ENCODE results near the gene PET117. TPM values are rescaled to one million over a fixed set of nuclear protein-coding genes. Genes with fewer than 3 reads are reported as not detected.
"Not testable (repeated sequence)": the region's sequence is repeated elsewhere in the genome, so short reads cannot be mapped to it uniquely, and the experiment has no call there.

Gene PET117
- total RNA-seq, 4 donors from 2014 or later, result 2.8 to 17.7 (median 11.2) TPM

DNA sequence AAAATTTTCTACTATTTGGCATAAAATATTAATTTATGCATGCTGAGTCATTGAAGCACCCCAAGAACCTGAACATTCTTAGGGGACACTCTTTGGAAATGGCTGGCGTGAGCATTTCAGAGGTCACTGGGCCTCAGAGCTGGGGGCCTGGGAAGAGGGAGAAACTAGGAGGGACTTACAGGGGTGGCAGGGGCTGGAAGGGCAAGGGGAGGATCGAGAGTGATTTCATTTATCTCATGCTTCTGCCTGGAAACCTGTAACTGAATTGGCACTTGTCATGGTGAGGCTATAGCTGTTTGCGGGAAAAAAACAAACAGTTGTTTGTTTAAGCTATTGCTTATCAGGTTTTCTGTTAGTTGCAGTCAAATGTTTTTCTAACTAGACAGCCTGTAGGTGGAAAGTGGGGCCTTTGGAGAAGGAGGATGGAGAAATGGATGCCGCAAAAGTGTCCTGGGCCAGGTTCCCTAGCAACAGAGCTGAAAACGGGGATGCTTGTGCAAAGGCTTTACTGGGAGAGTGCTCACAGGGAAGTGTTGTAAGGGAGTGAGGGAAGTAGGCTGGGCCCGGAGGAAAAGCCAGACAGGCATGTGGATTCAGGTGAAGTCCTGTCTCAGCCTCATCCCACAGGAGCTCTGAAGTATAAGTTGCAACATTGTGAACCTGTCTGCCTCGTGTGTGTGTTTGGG, 36.4 kb upstream of the PET117 start:
- WGBS, 2 donors (ENCODE audit: low coverage in 1 of 2), result 34 to 43% methylated on average over 5 to 7 of the region's 7 CpGs

DNA sequence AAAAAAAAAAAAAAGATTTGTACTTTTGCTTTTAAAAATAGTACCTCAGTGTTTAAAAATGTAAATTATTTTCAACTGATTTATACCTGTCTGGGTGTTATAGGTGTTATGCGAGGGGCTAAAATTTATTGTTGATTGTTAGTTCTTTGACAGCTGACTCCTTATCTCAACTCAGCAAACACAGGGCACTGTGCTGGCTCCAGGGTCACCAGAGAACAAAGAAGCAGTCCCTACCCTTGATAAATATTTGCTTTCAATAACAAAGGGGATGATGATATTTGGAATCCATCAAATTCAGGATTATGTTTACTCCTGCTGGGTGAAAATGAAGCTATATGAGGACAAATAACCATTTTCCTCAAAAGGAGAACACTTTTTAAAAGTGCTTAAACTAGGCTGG, 34.2 kb upstream of the PET117 start:
- TF ChIP-seq CTCF (IDR thresholded peaks at IDR 0.05), result no peak
- TF ChIP-seq EP300 (IDR thresholded peaks at IDR 0.05; ENCODE audit: low read depth), result no peak
- TF ChIP-seq POLR2AphosphoS5 (IDR thresholded peaks at IDR 0.05), result no peak
- TF ChIP-seq POLR2A (IDR thresholded peaks at IDR 0.05), result no peak

More for the DNA sequence above, 36.4 kb upstream of the PET117 start:
- no peak for DNase-seq
- H3K4me3 ChIP-seq, result no peak overlapping the region
- in situ Hi-C loops (cut with MboI; ENCODE audit: low pct_ligation_motif_present in 1 of 4, low pct_unique_long_range_greater_than_20kb in 1 of 4, low sequenced_read_pairs in 3 of 4), result no loop called here
- H3K27me3 ChIP-seq, result no peaks in the 10 kb centered on the region
- H3K9me3 ChIP-seq, result no peaks in the 10 kb centered on the region
- intact Hi-C loops (cut with DNase I; ENCODE audit: low total_unique reads), result no loop called here
- no peak overlapping the region for H3K27ac ChIP-seq
- H3K4me1 ChIP-seq, result no peaks in the 10 kb centered on the region
- H3K36me3 ChIP-seq, result no peaks in the 10 kb centered on the region
- TF ChIP-seq EP300 (IDR thresholded peaks at IDR 0.05; ENCODE audit: low read depth) (no peak), CTCF (IDR thresholded peaks at IDR 0.05) (no peak), POLR2AphosphoS5 (IDR thresholded peaks at IDR 0.05) (no peak), POLR2A (IDR thresholded peaks at IDR 0.05) (no peak)

GRCh38 chr20:18108326-18108725, 29.3 kb upstream of the PET117 start:
- intact Hi-C loops (cut with DNase I; ENCODE audit: low total_unique reads) (no loop called here), in situ Hi-C loops (cut with MboI; ENCODE audit: low pct_ligation_motif_present in 1 of 4, low pct_unique_long_range_greater_than_20kb in 1 of 4, low sequenced_read_pairs in 3 of 4) (no loop called here)
- no peak overlapping the region for H3K4me3 ChIP-seq
- H3K9me3 ChIP-seq, result no peaks in the 10 kb centered on the region
- no peak overlapping the region for H3K27ac ChIP-seq
- no peaks in the 10 kb centered on the region for H3K4me1 ChIP-seq
- H3K27me3 ChIP-seq, result no peaks in the 10 kb centered on the region
- DNase-seq, result no peak
- TF ChIP-seq POLR2AphosphoS5 (IDR thresholded peaks at IDR 0.05) (no peak), CTCF (IDR thresholded peaks at IDR 0.05) (no peak), POLR2A (IDR thresholded peaks at IDR 0.05) (no peak), EP300 (IDR thresholded peaks at IDR 0.05; ENCODE audit: low read depth) (no peak)
- H3K36me3 ChIP-seq, result no peaks in the 10 kb centered on the region
- 80 to 95% methylated on average over 2 of the region's 2 CpGs for WGBS, 2 donors (ENCODE audit: low coverage in 1 of 2)

More for the DNA sequence above, 34.2 kb upstream of the PET117 start:
- no peaks in the 10 kb centered on the region for H3K9me3 ChIP-seq
- 32 to 38% methylated on average over 1 of the region's 1 CpG for WGBS, 2 donors (ENCODE audit: low coverage in 1 of 2)
- H3K4me3 ChIP-seq, result no peak overlapping the region
- H3K27ac ChIP-seq, result no peak overlapping the region
- H3K27me3 ChIP-seq, result no peaks in the 10 kb centered on the region
- no peak for DNase-seq
- H3K36me3 ChIP-seq, result no peaks in the 10 kb centered on the region
- intact Hi-C loops (cut with DNase I; ENCODE audit: low total_unique reads) (no loop called here), in situ Hi-C loops (cut with MboI; ENCODE audit: low pct_ligation_motif_present in 1 of 4, low pct_unique_long_range_greater_than_20kb in 1 of 4, low sequenced_read_pairs in 3 of 4) (no loop called here)
- no peaks in the 10 kb centered on the region for H3K4me1 ChIP-seq

- intact Hi-C loops (cut with DNase I; ENCODE audit: low total_unique reads); H3K4me1 ChIP-seq; H3K36me3 ChIP-seq; H3K27me3 ChIP-seq; H3K27ac ChIP-seq; DNase-seq; in situ Hi-C loops (cut with MboI; ENCODE audit: low pct_ligation_motif_present in 1 of 4, low pct_unique_long_range_greater_than_20kb in 1 of 4, low sequenced_read_pairs in 3 of 4); H3K9me3 ChIP-seq; H3K4me3 ChIP-seq: not testable (repeated sequence)
- 59% methylated on average over 1 of the region's 1 CpG; no CpG with 5 or more reads in 1 of the 2 donors for WGBS, 2 donors (ENCODE audit: low coverage in 1 of 2)
Measured at GRCh38 chr20:18128574-18128973, 9.1 kb upstream of the PET117 start.

- Histone ChIP-seq H3K27me3 (no peaks in the 10 kb centered on the region), H3K9me3 (no peaks in the 10 kb centered on the region), H3K4me3 (no peak overlapping the region), H3K4me1 (peaks cover 0 to 13% (median 7%) of the 10 kb centered on the region in 4 donors), H3K36me3 (no peaks in the 10 kb centered on the region), H3K27ac (no peak overlapping the region)
- intact Hi-C loops (cut with DNase I; ENCODE audit: low total_unique reads) (no loop called here), in situ Hi-C loops (cut with MboI; ENCODE audit: low pct_ligation_motif_present in 1 of 4, low pct_unique_long_range_greater_than_20kb in 1 of 4, low sequenced_read_pairs in 3 of 4) (no loop called here)
- TF ChIP-seq POLR2A (IDR thresholded peaks at IDR 0.05) (no peak), EP300 (IDR thresholded peaks at IDR 0.05; ENCODE audit: low read depth) (no peak), POLR2AphosphoS5 (IDR thresholded peaks at IDR 0.05) (no peak), CTCF (IDR thresholded peaks at IDR 0.05) (no peak)
- WGBS, 2 donors (ENCODE audit: low coverage in 1 of 2), result 88 to 100% methylated on average over 1 of the region's 1 CpG
- DNase-seq, result no peak
Measured at GRCh38 chr20:18132663-18133062, 5.0 kb upstream of the PET117 start.
